ENCODE data around the gene RIOX2.

Gene RIOX2

GRCh38 chr3:97990624-97991292, 18.5 kb upstream of the RIOX2 start:
- H3K4me3 ChIP-seq (ENCODE audit: low read depth, low read length) = no peak overlapping the region
- DNase-seq (ENCODE audit: low read depth) = no peak
- TF ChIP-seq, protein P1, sequence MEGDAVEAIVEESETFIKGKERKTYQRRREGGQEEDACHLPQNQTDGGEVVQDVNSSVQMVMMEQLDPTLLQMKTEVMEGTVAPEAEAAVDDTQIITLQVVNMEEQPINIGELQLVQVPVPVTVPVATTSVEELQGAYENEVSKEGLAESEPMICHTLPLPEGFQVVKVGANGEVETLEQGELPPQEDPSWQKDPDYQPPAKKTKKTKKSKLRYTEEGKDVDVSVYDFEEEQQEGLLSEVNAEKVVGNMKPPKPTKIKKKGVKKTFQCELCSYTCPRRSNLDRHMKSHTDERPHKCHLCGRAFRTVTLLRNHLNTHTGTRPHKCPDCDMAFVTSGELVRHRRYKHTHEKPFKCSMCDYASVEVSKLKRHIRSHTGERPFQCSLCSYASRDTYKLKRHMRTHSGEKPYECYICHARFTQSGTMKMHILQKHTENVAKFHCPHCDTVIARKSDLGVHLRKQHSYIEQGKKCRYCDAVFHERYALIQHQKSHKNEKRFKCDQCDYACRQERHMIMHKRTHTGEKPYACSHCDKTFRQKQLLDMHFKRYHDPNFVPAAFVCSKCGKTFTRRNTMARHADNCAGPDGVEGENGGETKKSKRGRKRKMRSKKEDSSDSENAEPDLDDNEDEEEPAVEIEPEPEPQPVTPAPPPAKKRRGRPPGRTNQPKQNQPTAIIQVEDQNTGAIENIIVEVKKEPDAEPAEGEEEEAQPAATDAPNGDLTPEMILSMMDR (IDR thresholded peaks at IDR 0.05; ENCODE audit: low read depth, low read length, missing control alignments) = no peak

DNA sequence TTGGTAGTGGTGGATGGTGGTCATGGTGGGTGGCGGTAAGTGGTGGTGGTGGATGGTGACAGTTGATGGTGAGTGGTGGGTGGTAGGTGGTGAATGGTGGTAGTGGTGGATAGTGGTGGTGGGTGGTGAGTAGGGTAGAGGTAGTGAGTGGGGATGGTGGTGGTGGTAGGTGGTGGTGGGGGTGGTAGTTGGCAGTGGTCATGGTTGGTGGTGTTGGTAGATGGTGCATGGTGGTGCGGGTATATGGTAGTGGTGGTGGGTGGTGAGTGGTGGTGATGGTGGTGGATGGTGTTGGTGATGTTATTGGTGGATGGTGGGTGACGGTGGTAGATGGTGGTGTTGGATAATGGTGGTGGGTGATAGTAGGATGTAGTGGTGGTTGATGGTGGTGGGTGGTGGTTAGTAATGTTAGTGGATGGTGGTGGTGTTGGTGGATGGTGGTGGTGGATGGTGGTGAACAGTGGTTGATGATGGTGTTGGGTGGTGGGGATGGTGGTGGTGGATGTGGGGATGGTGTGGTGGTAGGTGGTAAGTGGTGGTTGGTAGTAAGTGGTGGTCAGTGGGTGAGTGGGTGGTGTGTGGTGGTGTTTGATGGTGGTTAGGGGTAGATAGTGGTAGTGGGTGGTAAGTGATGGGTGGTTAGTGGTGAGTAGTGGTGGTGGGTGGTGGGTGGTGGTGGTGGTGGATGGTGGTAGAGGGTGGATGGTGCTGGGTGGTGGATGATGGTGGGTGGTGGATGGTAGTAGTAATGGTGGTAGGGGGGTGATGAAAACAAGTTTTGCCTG, 16.7 kb upstream of the RIOX2 start:
- TF ChIP-seq, protein P1 (IDR thresholded peaks at IDR 0.05; ENCODE audit: low read depth, low read length, missing control alignments) = no peak
- DNase-seq (ENCODE audit: low read depth) = no peak
- H3K4me3 ChIP-seq (ENCODE audit: low read depth, low read length) = no peak overlapping the region

GRCh38 chr3:97987306-97987705, 15.1 kb upstream of the RIOX2 start:
- H3K4me3 ChIP-seq (ENCODE audit: low read depth, low read length) = no peak overlapping the region
- no peak for DNase-seq (ENCODE audit: low read depth)

GRCh38 chr3:97983933-97984491, 11.8 kb upstream of the RIOX2 start:
- TF ChIP-seq, protein P1 (IDR thresholded peaks at IDR 0.05; ENCODE audit: low read depth, low read length, missing control alignments) = no peak
- no peak for DNase-seq (ENCODE audit: low read depth)
- no peak overlapping the region for H3K4me3 ChIP-seq (ENCODE audit: low read depth, low read length)

More at GRCh38 chr3:97987306-97987705, 15.1 kb upstream of the RIOX2 start:
- TF ChIP-seq, protein P1 (IDR thresholded peaks at IDR 0.05; ENCODE audit: low read depth, low read length, missing control alignments) = no peak

- H3K4me3 ChIP-seq (ENCODE audit: low read depth, low read length) = no peak overlapping the region
- TF ChIP-seq, protein P1 (IDR thresholded peaks at IDR 0.05; ENCODE audit: low read depth, low read length, missing control alignments) = no peak
- DNase-seq (ENCODE audit: low read depth) = no peak
Observed at GRCh38 chr3:97981886-97982285, 9.7 kb upstream of the RIOX2 start.

- DNase-seq (ENCODE audit: low read depth) = no peak
- H3K4me3 ChIP-seq (ENCODE audit: low read depth, low read length) = no peak overlapping the region
- TF ChIP-seq, protein P1 (IDR thresholded peaks at IDR 0.05; ENCODE audit: low read depth, low read length, missing control alignments) = no peak
Observed at GRCh38 chr3:97979610-97980009, 7.4 kb upstream of the RIOX2 start.
